ENCODE data around the gene ETV1. TPM values are rescaled to one million over a fixed set of nuclear protein-coding genes. Genes with fewer than 3 reads are reported as not detected.

Gene ETV1
- total and polyA plus RNA-seq, 2 donors from 2014 or later, result 2.0 to 28.6 TPM

GRCh38 chr7:13872709-13873108 lies 116.8 kb downstream of the ETV1 start:
- FAIRE-seq, result no peak
- intact Hi-C loops (cut with DNase I), result no loop called here
- Histone ChIP-seq H3K9ac (ENCODE audit: low read length in 3 of 3) (no peak overlapping the region), H3K36me3 (ENCODE audit: control insufficient read depth in 2 of 3, insufficient read depth in 3 of 3, low read length in 3 of 3) (no peaks in the 10 kb centered on the region), H3K9me3 (ENCODE audit: control insufficient read depth in 2 of 3, insufficient read depth in 1 of 3, low read length in 3 of 3) (no peaks in the 10 kb centered on the region), H3K27me3 (ENCODE audit: control insufficient read depth, insufficient read depth, low read length) (no peaks in the 10 kb centered on the region), H3K27ac (ENCODE audit: low read depth in 2 of 2, low read length in 2 of 2) (no peak overlapping the region), H3K4me1 (ENCODE audit: control insufficient read depth in 2 of 3, insufficient read depth in 2 of 3, low read depth in 1 of 3, low read length in 3 of 3) (no peaks in the 10 kb centered on the region), H3K4me3 (ENCODE audit: low read length in 3 of 3) (no peak overlapping the region)
- TF ChIP-seq CTCF (IDR thresholded peaks at IDR 0.05; ENCODE audit: borderline replicate concordance, extremely low read depth, insufficient read depth), result no peak
- no peak for DNase-seq

- FAIRE-seq (no peak), DNase-seq (no peak)
- no peak for TF ChIP-seq CTCF (IDR thresholded peaks at IDR 0.05; ENCODE audit: borderline replicate concordance, extremely low read depth, insufficient read depth)
- H3K4me1 ChIP-seq (ENCODE audit: control insufficient read depth in 2 of 3, insufficient read depth in 2 of 3, low read depth in 1 of 3, low read length in 3 of 3), result no peaks in the 10 kb centered on the region
- no peak overlapping the region for H3K27ac ChIP-seq (ENCODE audit: low read depth in 2 of 2, low read length in 2 of 2)
- no peak overlapping the region for H3K9ac ChIP-seq (ENCODE audit: low read length in 3 of 3)
- H3K4me3 ChIP-seq (ENCODE audit: low read length in 3 of 3), result no peak overlapping the region
- H3K27me3 ChIP-seq (ENCODE audit: control insufficient read depth, insufficient read depth, low read length), result no peaks in the 10 kb centered on the region
- intact Hi-C loops (cut with DNase I), result no loop called here
- no peaks in the 10 kb centered on the region for H3K9me3 ChIP-seq (ENCODE audit: control insufficient read depth in 2 of 3, insufficient read depth in 1 of 3, low read length in 3 of 3)
- H3K36me3 ChIP-seq (ENCODE audit: control insufficient read depth in 2 of 3, insufficient read depth in 3 of 3, low read length in 3 of 3), result no peaks in the 10 kb centered on the region
Measured at GRCh38 chr7:13871008-13871407, 118.5 kb downstream of the ETV1 start.

GRCh38 chr7:13860734-13861133 lies 128.7 kb downstream of the ETV1 start:
- TF ChIP-seq CTCF (IDR thresholded peaks at IDR 0.05; ENCODE audit: borderline replicate concordance, extremely low read depth, insufficient read depth), result no peak
- no peaks in the 10 kb centered on the region for H3K36me3 ChIP-seq (ENCODE audit: control insufficient read depth in 2 of 3, insufficient read depth in 3 of 3, low read length in 3 of 3)
- H3K9me3 ChIP-seq (ENCODE audit: control insufficient read depth in 2 of 3, insufficient read depth in 1 of 3, low read length in 3 of 3), result no peaks in the 10 kb centered on the region
- DNase-seq, result no peak
- H3K4me3 ChIP-seq (ENCODE audit: low read length in 3 of 3), result no peak overlapping the region
- no peaks in the 10 kb centered on the region for H3K4me1 ChIP-seq (ENCODE audit: control insufficient read depth in 2 of 3, insufficient read depth in 2 of 3, low read depth in 1 of 3, low read length in 3 of 3)
- no peak for FAIRE-seq
- no peak overlapping the region for H3K9ac ChIP-seq (ENCODE audit: low read length in 3 of 3)
- no peak overlapping the region for H3K27ac ChIP-seq (ENCODE audit: low read depth in 2 of 2, low read length in 2 of 2)
- intact Hi-C loops (cut with DNase I), result no loop called here
- no peaks in the 10 kb centered on the region for H3K27me3 ChIP-seq (ENCODE audit: control insufficient read depth, insufficient read depth, low read length)

GRCh38 chr7:13856012-13856411 lies 133.5 kb downstream of the ETV1 start:
- no peak for TF ChIP-seq CTCF (IDR thresholded peaks at IDR 0.05; ENCODE audit: borderline replicate concordance, extremely low read depth, insufficient read depth)
- Histone ChIP-seq H3K4me1 (ENCODE audit: control insufficient read depth in 2 of 3, insufficient read depth in 2 of 3, low read depth in 1 of 3, low read length in 3 of 3) (no peaks in the 10 kb centered on the region), H3K27me3 (ENCODE audit: control insufficient read depth, insufficient read depth, low read length) (no peaks in the 10 kb centered on the region), H3K4me3 (ENCODE audit: low read length in 3 of 3) (no peak overlapping the region), H3K9ac (ENCODE audit: low read length in 3 of 3) (no peak overlapping the region), H3K27ac (ENCODE audit: low read depth in 2 of 2, low read length in 2 of 2) (no peak overlapping the region), H3K9me3 (ENCODE audit: control insufficient read depth in 2 of 3, insufficient read depth in 1 of 3, low read length in 3 of 3) (no peaks in the 10 kb centered on the region), H3K36me3 (ENCODE audit: control insufficient read depth in 2 of 3, insufficient read depth in 3 of 3, low read length in 3 of 3) (no peaks in the 10 kb centered on the region)
- no peak for DNase-seq
- intact Hi-C loops (cut with DNase I), result no loop called here
- FAIRE-seq, result no peak
